Transverse colon (tissue), 4 donors: ENCODE results near the gene BAIAP2L2. TPM values are rescaled to one million over a fixed set of nuclear protein-coding genes. Genes with fewer than 3 reads are reported as not detected.
A peak's percentile ranks its signal among the peaks of the same experiment; 100 is the strongest.
"Not testable (repeated sequence)": the region's sequence is repeated elsewhere in the genome, so short reads cannot be mapped to it uniquely, and the experiment has no call there.

Experiments used
- DNase-seq: peaks from one replicate; pipeline ENCODE4 v3.0.0-alpha.2; 2019
- H3K27ac ChIP-seq, 4 donors: fragments of 200-600 bp; sonication (generic); 2 replicates each; pipeline ENCODE4 v1.5.1; 2016 to 2018; ENCODE audit warnings: inconsistent platforms in 4 of 4
- H3K27me3 ChIP-seq: fragments of 200-600 bp; sonication (generic); 2 replicates; pipeline ENCODE4 v1.5.1; 2017; ENCODE audit warnings: inconsistent platforms
- H3K36me3 ChIP-seq, 4 donors: fragments of 200-600 bp; sonication (generic); 2 replicates each; pipeline ENCODE4 v1.5.1; 2017 to 2019; ENCODE audit warnings: inconsistent platforms in 4 of 4
- H3K4me1 ChIP-seq, 4 donors: fragments of 200-600 bp; sonication (generic); 2 replicates each; pipeline ENCODE4 v1.5.1; 2017 to 2020; ENCODE audit warnings: inconsistent platforms in 4 of 4
- H3K4me3 ChIP-seq, 4 donors: fragments of 200-600 bp; sonication (generic); 1 replicate in 1 of 4; 2 replicates in 3 of 4; pipeline versions ENCODE4 v1.5.1 to v1.6.1; 2017 to 2019; ENCODE audit warnings: inconsistent platforms in 4 of 4
- H3K9me3 ChIP-seq, 2 donors: fragments of 200-600 bp; sonication (generic); 2 replicates each; pipeline ENCODE4 v1.5.1; 2017 to 2019; ENCODE audit warnings: inconsistent platforms in 2 of 2
- CTCF ChIP-seq, 5 experiments: fragments of 200-600 bp in 3 of 5; fragments of 450-650 bp in 2 of 5; sonication (generic) in 3 of 5; IDR thresholded peaks; 1 replicate in 2 of 5; 2 replicates in 3 of 5; pipeline ENCODE4 v1.5.1; 2016 to 2017; ENCODE audit warnings: antibody characterized with exemption in 5 of 5, inconsistent platforms in 3 of 5, mild to moderate bottlenecking in 2 of 5, moderate library complexity in 1 of 5
- EP300 ChIP-seq: sonication (generic); formaldehyde crosslinking; IDR thresholded peaks from one replicate; pipeline ENCODE4 v1.6.1; 2017; ENCODE audit warnings: antibody characterized with exemption, low read depth
- POLR2A ChIP-seq: fragments of 450-650 bp; IDR thresholded peaks from one replicate; pipeline ENCODE4 v1.6.1; 2016; ENCODE audit warnings: antibody characterized with exemption, mild to moderate bottlenecking, moderate library complexity
- POLR2AphosphoS5 ChIP-seq, 3 donors: sonication (generic); formaldehyde crosslinking; IDR thresholded peaks; one replicate each; pipeline ENCODE4 v1.6.1; 2016; ENCODE audit warnings: antibody characterized with exemption in 3 of 3
- WGBS, 2 donors: methylation state at CpG; one replicate each; pipeline ENCODE4 v1.1.5; 2018; ENCODE audit warnings: low coverage in 1 of 2; 5-methylcytosine and 5-hydroxymethylcytosine counted together
- in situ Hi-C, 4 donors: fragments of 200-750 bp; cut with MboI; loops; one replicate each; pipeline versions ENCODE4 v1.15.0 to v1.15.1; 2017; ENCODE audit warnings: low sequenced_read_pairs in 3 of 4, low pct_ligation_motif_present in 1 of 4, low pct_unique_long_range_greater_than_20kb in 1 of 4
- intact Hi-C: fragments of 100-400 bp; cut with DNase I; formaldehyde crosslinking; loops from one replicate; pipeline ENCODE4 v1.15.1; 2023; ENCODE audit warnings: low total_unique reads
- total RNA-seq, 4 donors: library from RNA; depleted of rRNA; stranded (reverse); fragments of >200 nt; gene quantifications; one replicate each; pipeline ENCODE4 v1.1.0, GENCODE V29; 2016

The BAIAP2L2 gene
- total RNA-seq, 4 donors from 2014 or later: 106 to 337 (median 127) TPM

DNA sequence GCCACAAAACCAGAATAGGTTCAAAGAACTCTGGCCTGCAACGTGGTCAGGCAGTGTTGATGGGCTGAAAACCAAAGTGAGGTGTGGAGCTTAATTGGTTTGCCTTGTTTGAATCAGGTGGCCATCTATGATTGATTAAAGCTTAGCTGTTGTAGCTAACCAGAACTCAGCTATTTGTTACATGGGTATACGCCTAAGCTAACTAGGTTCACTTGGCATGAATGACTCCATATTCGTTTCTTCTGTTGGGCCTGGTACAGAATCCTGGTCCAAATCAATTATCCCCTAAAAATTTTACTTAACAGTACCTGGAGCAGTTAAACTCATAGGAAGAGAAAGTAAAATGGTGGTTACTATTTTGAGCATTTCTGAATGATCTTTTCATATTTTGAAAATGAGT lies 7.7 kb upstream of the BAIAP2L2 start:
- in situ Hi-C loops: loop anchor here in 3 of 4 donors (25.0 kb wide), 3 partner anchors 119 to 244 kb away; no protein-coding TSS in a partner anchor

DNA sequence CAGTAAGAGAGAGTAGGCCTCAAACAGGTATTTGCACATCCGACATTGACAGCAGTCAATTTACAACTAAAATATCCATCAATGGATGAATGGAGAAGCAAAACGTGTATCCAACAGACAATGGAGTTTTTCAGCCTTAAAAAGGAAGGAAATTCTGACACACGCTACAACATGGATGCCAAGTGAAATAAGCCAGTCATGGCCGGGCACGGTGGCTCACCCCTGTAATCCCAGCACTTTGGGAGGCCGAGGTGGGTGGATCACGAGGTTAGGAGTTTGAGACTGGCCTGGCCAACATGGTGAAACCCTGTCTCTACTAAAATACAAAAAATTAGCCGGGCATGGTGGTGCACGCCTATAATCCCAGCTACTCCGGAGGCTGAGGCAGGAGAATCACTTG lies 7.1 kb upstream of the BAIAP2L2 start:
- in situ Hi-C loops: loop anchor here in 3 of 4 donors (25.0 kb wide), 3 partner anchors 120 to 245 kb away; no protein-coding TSS in a partner anchor
- H3K36me3 ChIP-seq, H3K27me3 ChIP-seq, H3K4me3 ChIP-seq, H3K27ac ChIP-seq, H3K9me3 ChIP-seq, DNase-seq: not testable (repeated sequence)
- peaks cover under 1 to 17% (median 8%) of the 10 kb centered on the region in 4 donors for H3K4me1 ChIP-seq
- intact Hi-C loops: loop anchor here (10.0 kb wide), 1 partner anchor 117 kb away; no protein-coding TSS in a partner anchor
- 89 to 93% methylated on average over 4 to 10 of the region's 10 CpGs for WGBS, 2 donors

More for the DNA sequence above, 7.7 kb upstream of the BAIAP2L2 start:
- no peak for DNase-seq
- Histone ChIP-seq H3K27me3 (no peaks in the 10 kb centered on the region), H3K9me3 (no peaks in the 10 kb centered on the region), H3K4me3 (no peak overlapping the region), H3K4me1 (peaks cover 0 to 12% (median 5%) of the 10 kb centered on the region in 4 donors), H3K36me3 (no peaks in the 10 kb centered on the region), H3K27ac (no peak overlapping the region)
- WGBS, 2 donors: 82 to 84% methylated on average over 2 to 3 of the region's 3 CpGs
- TF ChIP-seq CTCF (IDR thresholded peaks at IDR 0.05) (no peak), EP300 (no peak)
- intact Hi-C loops: loop anchor here (10.0 kb wide), 1 partner anchor 117 kb away; no protein-coding TSS in a partner anchor

- no peaks in the 10 kb centered on the region for H3K27me3 ChIP-seq
- no peaks in the 10 kb centered on the region for H3K9me3 ChIP-seq
- no peak overlapping the region for H3K4me3 ChIP-seq
- no peaks in the 10 kb centered on the region for H3K36me3 ChIP-seq
- in situ Hi-C loops (loop anchor here in 3 of 4 donors (25.0 kb wide), 3 partner anchors 122 to 247 kb away; no protein-coding TSS in a partner anchor), intact Hi-C loops (loop anchor here (10.0 kb wide), 1 partner anchor 119 kb away; no protein-coding TSS in a partner anchor)
- no peak overlapping the region for H3K27ac ChIP-seq
- 93% methylated on average over 27 of the region's 31 CpGs; no CpG with 5 or more reads in 1 of the 2 donors for WGBS, 2 donors
- TF ChIP-seq POLR2AphosphoS5 (IDR thresholded peaks at IDR 0.05) (no peak), EP300 (no peak), POLR2A (no peak)
- no peak for DNase-seq
- peaks cover 4 to 34% (median 23%) of the 10 kb centered on the region in 4 donors for H3K4me1 ChIP-seq
Observed at GRCh38 chr22:38115423-38116205, 5.1 kb upstream of the BAIAP2L2 start.

DNA sequence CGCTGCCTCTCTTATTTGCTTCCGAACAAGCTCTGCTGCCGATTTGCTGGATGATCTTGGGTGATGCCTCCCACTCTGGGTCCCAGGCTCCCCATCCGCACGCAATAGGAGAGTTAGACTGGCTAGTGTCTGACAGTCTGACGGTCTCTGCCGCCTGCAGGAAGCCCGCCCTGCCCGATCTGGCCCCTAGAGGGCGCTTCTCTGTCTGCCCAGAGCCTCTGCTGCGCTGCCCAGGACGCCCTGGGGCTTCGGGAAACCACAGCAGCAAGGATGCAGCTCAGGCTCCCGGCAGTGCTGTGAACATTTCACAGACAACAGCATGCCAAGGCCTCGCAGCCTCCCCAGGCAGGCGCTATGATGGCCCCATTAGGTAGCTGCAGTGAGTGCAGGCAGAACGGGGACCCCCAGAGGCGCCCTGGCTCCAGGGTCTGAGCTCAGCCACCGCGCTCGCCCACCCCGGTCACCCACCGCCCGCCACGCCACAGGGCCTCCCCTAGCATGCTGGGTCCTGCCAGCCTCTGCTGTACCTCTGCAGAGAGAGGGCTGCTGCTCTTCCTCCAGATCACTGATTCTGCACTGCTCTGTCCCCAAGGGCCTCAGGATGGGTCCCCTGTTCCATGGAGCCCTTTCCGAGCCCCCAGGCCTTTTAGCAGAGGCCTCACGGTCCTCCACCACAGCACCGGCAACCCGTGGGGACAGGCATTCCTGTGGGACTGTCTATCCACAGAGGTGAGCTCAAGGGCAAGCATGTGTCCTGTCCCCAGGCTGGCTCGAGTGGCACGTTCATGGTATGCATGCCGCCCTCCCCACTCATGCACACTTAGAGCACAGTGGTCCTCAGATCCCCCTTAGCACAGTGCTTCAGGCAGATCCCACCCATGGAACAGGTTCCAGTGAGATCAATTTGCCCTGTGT lies 4.3 kb upstream of the BAIAP2L2 start:
- Histone ChIP-seq H3K36me3 (no peaks in the 10 kb centered on the region), H3K27me3 (no peaks in the 10 kb centered on the region), H3K4me3 (no peak overlapping the region), H3K9me3 (no peaks in the 10 kb centered on the region), H3K4me1 (peaks cover 4 to 30% (median 21%) of the 10 kb centered on the region in 4 donors), H3K27ac (no peak overlapping the region)
- DNase-seq: peak; percentile 90
- in situ Hi-C loops (loop anchor here in 3 of 4 donors (25.0 kb wide), 3 partner anchors 123 to 248 kb away; no protein-coding TSS in a partner anchor), intact Hi-C loops (loop anchor here (5.0 to 10.0 kb wide), 2 partner anchors 120 to 238 kb away; no protein-coding TSS in a partner anchor)
- TF ChIP-seq CTCF (IDR thresholded peaks at IDR 0.05): peak; percentile 86 to 95 (median 93)
- no peak for TF ChIP-seq EP300
- 33% methylated on average over 23 of the region's 32 CpGs; no CpG with 5 or more reads in 1 of the 2 donors for WGBS, 2 donors
